ENCODE data around the gene ZNF783. TPM values are rescaled to one million over a fixed set of nuclear protein-coding genes. Genes with fewer than 3 reads are reported as not detected.

ZNF783 gene
- total and polyA plus RNA-seq, 2 donors (not counting 1 experiment from before 2014, with no cell fraction given), result 38.1 to 43.8 TPM

GRCh38 chr7:149226840-149227494, 35.0 kb upstream of the ZNF783 start:
- H4K20me1 ChIP-seq (ENCODE audit: control insufficient read depth, insufficient read depth, low read length, poor library complexity, severe bottlenecking), result no peaks in the 10 kb centered on the region
- POLR2A ChIA-PET, result no interaction called here
- H2AFZ ChIP-seq (ENCODE audit: insufficient read depth, low read depth, low read length, poor library complexity, severe bottlenecking), result no peak overlapping the region
- Mint-ChIP-seq H3K27ac (no peak overlapping the region), H3K27me3 (no peaks in the 10 kb centered on the region), H3K4me3 (no peak overlapping the region), H3K4me1 (no peaks in the 10 kb centered on the region), H3K9me3 (ENCODE audit: insufficient read depth) (no peaks in the 10 kb centered on the region)
- no peaks in the 10 kb centered on the region for H3K27me3 ChIP-seq (replicated peaks in 1 of 4; ENCODE audit: control extremely low read depth in 1 of 4, control insufficient read depth in 3 of 4, insufficient read depth in 4 of 4, low read length in 3 of 4)
- ATAC-seq (ENCODE audit: low read depth) (no peak), DNase-seq (no peak)
- peaks cover 0 to 14% (median 0%) of the 10 kb centered on the region in 3 donors for H3K9me3 ChIP-seq (ENCODE audit: control extremely low read depth in 1 of 3, control insufficient read depth in 2 of 3, insufficient read depth in 1 of 3, low read length in 2 of 3)
- peaks cover 0 to 4% of the 10 kb centered on the region in 2 experiments for H3K36me3 ChIP-seq (replicated peaks in 1 of 2; ENCODE audit: control extremely low read depth in 1 of 2, control insufficient read depth in 1 of 2, extremely low read depth in 1 of 2, insufficient read depth in 2 of 2, low read length in 1 of 2)
- WGBS (ENCODE audit: insufficient coverage), result 75% methylated on average over 4 of the region's 6 CpGs
- TF ChIP-seq EZH2 (IDR thresholded peaks at IDR 0.05; ENCODE audit: borderline replicate concordance, insufficient read depth, low read depth, low read length, poor library complexity, severe bottlenecking), result no peak
- no peak for TF ChIP-seq CTCF (IDR thresholded peaks at IDR 0.05)
- no peak overlapping the region for H3K27ac ChIP-seq (ENCODE audit: low read length in 2 of 2)
- H3K4me2 ChIP-seq (replicated peaks; ENCODE audit: low read depth, low read length, poor library complexity, severe bottlenecking), result no peak overlapping the region
- CTCF ChIA-PET, result no interaction called here
- no peaks in the 10 kb centered on the region for H3K79me2 ChIP-seq (ENCODE audit: control insufficient read depth, insufficient read depth, low read length)
- no peaks in the 10 kb centered on the region for H3K4me1 ChIP-seq (ENCODE audit: control insufficient read depth in 2 of 2, insufficient read depth in 2 of 2, low read length in 2 of 2)
- intact Hi-C loops (cut with micrococcal nuclease), result no loop called here
- H3K4me3 ChIP-seq (ENCODE audit: control extremely low read depth in 1 of 5, extremely low read depth in 1 of 5, insufficient read depth in 1 of 5, low read depth in 2 of 5, low read length in 4 of 5), result no peak overlapping the region
- no peak overlapping the region for H3K9ac ChIP-seq (ENCODE audit: low read length)

- no peak overlapping the region for H2AFZ ChIP-seq (ENCODE audit: insufficient read depth, low read depth, low read length, poor library complexity, severe bottlenecking)
- peaks cover 0 to 8% (median 0%) of the 10 kb centered on the region in 3 donors for H3K9me3 ChIP-seq (ENCODE audit: control extremely low read depth in 1 of 3, control insufficient read depth in 2 of 3, insufficient read depth in 1 of 3, low read length in 2 of 3)
- no peaks in the 10 kb centered on the region for H3K4me1 Mint-ChIP-seq
- no peak overlapping the region for H3K4me3 Mint-ChIP-seq
- no peak overlapping the region for H3K9ac ChIP-seq (ENCODE audit: low read length)
- intact Hi-C loops (cut with micrococcal nuclease), result no loop called here
- H3K4me1 ChIP-seq (ENCODE audit: control insufficient read depth in 2 of 2, insufficient read depth in 2 of 2, low read length in 2 of 2), result no peaks in the 10 kb centered on the region
- ChIA-PET POLR2A (no interaction called here), CTCF (no interaction called here)
- H3K27me3 ChIP-seq (replicated peaks in 1 of 4; ENCODE audit: control extremely low read depth in 1 of 4, control insufficient read depth in 3 of 4, insufficient read depth in 4 of 4, low read length in 3 of 4), result peaks cover 0 to 5% (median 0%) of the 10 kb centered on the region in 4 experiments
- no peak overlapping the region for H3K27ac Mint-ChIP-seq
- no peak overlapping the region for H3K4me2 ChIP-seq (replicated peaks; ENCODE audit: low read depth, low read length, poor library complexity, severe bottlenecking)
- no peak for DNase-seq
- peaks cover 12% of the 10 kb centered on the region for H3K27me3 Mint-ChIP-seq
- no peak overlapping the region for H3K27ac ChIP-seq (ENCODE audit: low read length in 2 of 2)
- no peaks in the 10 kb centered on the region for H3K79me2 ChIP-seq (ENCODE audit: control insufficient read depth, insufficient read depth, low read length)
- no peak for ATAC-seq (ENCODE audit: low read depth)
- no peak overlapping the region for H3K4me3 ChIP-seq (ENCODE audit: control extremely low read depth in 1 of 5, extremely low read depth in 1 of 5, insufficient read depth in 1 of 5, low read depth in 2 of 5, low read length in 4 of 5)
- peaks cover 0 to 4% of the 10 kb centered on the region in 2 experiments for H3K36me3 ChIP-seq (replicated peaks in 1 of 2; ENCODE audit: control extremely low read depth in 1 of 2, control insufficient read depth in 1 of 2, extremely low read depth in 1 of 2, insufficient read depth in 2 of 2, low read length in 1 of 2)
- no peak for TF ChIP-seq EZH2 (IDR thresholded peaks at IDR 0.05; ENCODE audit: borderline replicate concordance, insufficient read depth, low read depth, low read length, poor library complexity, severe bottlenecking)
- TF ChIP-seq CTCF (IDR thresholded peaks at IDR 0.05), result no peak
- no peaks in the 10 kb centered on the region for H4K20me1 ChIP-seq (ENCODE audit: control insufficient read depth, insufficient read depth, low read length, poor library complexity, severe bottlenecking)
- no peaks in the 10 kb centered on the region for H3K9me3 Mint-ChIP-seq (ENCODE audit: insufficient read depth)
- 66% methylated on average over 7 of the region's 7 CpGs for WGBS (ENCODE audit: insufficient coverage)
Observed at GRCh38 chr7:149228831-149229471, 33.0 kb upstream of the ZNF783 start.

All from B cell (primary cell).